ENCODE measurements around the gene CATSPER2.
"Not testable (repeated sequence)": the region's sequence is repeated elsewhere in the genome, so short reads cannot be mapped to it uniquely, and the experiment has no call there.

CATSPER2 gene

DNA sequence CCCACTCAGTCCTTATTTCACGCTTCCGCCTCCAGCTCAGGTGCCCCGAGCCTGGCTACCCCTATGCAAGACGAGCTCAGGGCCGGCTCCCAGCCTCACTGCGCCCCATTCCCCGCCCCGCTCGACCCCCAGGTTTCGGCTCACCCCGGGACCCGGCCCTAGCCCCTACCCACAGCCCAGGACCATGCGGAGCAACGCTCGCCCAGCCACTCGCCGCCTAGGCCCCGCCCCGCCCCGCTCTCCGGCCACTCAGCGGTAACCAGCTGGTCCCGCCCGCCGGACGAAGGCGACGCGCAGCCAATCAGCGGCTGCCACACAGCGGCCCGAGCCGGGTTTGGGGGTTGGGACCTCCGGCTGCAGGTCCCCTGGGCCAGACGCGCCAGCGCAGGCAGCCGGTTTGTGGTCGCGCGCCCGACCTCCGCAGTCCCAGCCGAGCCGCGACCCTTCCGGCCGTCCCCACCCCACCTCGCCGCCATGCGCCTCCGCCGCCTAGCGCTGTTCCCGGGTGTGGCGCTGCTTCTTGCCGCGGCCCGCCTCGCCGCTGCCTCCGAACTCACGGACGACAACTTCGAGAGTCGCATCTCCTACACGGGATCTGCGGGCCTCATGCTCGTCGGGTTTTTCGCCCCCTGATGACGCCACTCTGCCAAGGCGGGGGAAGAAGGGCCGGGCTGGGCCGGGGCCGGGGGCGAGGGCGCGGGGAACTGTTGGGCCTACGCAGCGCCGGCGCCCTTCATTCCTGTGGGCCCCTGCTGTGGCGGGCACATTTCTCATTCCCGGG, at the start of gene CATSPER2:
Gene CATSPER2, minus strand, starts transcription at position 196 of the 781 bp plus-strand sequence. CDS start 783 bp downstream, outside the sequence.
- DNase-seq (ENCODE audit: low read depth) = no peak

DNA sequence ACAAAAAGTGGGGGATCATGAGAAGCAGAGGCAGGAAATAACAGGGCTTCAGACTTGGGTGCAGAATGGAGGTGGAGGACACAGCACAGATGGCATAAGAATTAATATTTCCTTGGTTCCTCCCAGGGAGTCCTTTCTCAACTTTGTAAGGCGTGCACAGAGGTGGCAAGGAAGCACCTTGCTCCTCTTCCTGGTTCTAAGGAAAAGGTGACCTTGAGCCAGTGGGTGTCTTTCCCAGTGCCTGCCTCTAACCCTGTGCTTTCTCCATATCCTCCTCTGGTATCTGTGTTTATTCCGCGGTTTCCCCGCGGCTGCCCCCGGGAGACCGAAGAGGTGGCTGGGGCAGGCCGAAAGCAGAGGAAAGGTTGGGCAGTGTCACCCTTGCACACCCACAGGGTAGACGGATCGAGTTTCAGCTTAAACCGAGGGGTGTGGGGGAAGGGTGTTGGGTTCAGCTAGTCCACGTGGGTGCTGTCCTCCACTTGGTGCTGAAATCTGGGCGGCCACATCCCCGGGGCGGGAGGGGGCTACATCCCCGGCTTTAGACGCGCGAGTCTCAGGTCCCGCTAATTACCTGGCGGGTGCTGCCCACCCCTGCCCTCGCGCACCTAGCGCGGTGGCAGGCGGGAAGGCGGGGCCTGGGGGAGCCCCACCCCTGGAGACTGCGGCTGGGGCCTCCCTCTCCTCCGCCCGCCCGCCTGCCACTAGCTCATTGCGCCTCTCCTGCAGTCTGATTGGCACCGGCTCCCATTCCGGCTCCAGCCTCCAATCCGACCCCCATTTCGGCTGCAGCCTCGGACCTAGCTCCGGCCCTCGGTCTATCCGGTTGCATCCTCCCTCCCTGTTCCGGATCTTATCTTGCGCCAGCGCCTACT, 44.7 kb upstream of the CATSPER2 start, which contains the start of gene CKMT1A:
Gene CKMT1A, plus strand, starts transcription at position 712 of the 875 bp plus-strand sequence. CDS start 192 bp downstream, outside the sequence.
- DNase-seq (ENCODE audit: low read depth) = not testable (repeated sequence)

DNA sequence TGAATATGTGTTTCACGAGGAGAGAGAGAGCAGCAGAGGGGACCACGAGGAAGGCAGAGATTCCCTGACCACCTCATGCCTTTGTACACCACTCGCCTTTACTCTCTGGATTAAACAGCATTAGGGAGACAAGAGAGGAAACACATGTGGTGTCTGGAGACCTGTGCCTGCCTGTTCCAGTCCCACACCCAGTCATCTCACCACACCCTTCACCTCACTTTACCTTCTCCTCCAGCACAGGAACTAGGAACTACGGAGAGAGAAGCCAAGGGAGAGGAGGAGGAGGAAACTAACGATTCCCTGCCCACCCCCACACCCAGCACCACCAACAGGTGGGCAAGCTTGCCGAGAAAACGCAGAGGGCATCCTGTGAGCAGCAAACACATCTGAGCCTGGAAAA, 44.0 kb upstream of the CATSPER2 start:
- not testable (repeated sequence) for DNase-seq (ENCODE audit: low read depth)

DNA sequence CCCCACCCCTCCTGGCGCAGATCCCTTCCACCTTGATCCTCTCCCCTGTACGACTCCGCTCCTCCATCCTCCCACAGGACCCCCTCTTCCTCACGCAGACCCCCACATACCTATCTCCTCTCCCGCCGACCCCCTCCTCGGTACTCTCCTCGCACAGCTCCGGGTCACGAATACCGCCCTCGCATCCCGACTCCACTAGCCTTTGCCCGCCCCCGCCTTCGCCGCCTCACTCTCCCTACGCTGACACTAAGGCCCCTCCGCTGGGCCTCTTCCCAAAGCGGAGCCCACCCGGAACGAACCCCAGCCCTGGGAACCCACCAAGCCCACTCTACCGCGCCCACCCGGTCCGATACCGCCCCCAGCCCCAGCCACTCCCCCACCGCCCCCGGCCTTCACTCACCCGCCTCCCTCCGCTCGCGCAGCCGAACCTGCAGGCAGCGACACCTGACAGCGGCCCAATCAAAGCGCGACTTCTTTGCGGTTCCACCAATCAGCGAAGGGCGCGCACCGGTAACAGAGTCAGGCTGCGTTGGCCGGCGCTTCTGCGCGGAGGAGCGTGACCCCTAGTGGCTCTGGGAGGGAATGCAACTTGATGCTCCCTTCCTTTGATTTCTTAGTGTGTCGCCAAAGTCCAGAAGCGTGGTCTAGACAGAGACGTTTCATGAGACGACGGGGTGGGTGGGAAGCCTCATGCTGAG, 41.1 kb upstream of the CATSPER2 start:
- not testable (repeated sequence) for DNase-seq (ENCODE audit: low read depth)

DNA sequence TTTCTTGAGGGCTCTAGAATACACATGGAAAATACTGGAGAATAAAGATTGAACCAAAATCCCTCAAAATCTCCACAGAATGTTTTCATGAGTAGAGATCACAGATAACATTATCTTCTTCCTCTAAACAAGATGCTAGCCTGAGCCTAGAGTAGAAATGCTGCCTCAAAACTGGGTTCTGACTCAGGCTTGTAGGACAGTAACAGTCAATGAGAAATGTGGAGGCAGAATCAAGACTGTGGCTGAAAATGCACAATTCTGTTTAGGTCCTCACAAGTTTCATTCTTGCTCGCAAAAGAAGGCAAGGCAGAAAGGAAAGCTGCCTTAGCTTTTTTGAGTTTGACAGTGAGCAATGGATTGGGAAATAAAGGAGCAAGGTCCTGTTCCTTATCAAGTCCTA, 25.5 kb upstream of the CATSPER2 start:
- DNase-seq (ENCODE audit: low read depth) = not testable (repeated sequence)

DNA sequence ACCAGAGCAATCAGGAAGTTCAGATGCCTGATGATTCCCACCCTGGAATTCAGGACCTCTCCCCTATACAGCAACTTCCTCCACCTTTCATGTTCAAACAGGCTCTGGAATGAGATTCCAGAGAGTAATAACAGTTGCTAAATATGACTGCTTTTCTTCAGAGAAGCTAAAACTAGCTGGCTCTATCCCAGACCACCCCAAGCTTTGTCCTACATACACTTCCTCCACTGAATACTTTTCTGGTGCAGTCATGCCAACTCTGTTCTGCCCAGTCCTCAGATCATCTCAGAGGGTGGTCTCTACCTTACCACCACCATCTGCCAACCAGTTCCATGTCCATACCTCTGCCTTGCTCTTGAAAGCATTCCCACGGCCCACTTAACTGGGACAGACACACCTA, 17.5 kb upstream of the CATSPER2 start:
- not testable (repeated sequence) for DNase-seq (ENCODE audit: low read depth)

DNA sequence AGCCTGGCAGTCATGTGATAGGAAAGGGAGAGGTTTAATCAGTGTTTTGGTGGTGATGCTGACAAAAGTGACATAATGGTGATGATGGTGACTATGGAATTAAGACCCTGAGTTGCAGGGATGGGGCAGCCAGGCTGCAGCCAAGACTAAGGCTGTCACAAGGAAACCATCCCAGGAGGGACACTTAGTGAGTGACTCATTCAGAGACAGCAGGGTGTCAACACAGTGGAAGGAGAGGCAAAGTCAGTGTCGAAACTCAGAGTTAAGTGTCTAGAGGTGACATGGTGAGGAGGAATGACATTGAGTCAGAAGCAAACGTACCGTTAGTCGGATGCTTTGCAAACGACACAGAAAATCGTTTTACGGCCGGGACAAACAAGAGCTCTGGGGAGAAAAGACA, 14.7 kb upstream of the CATSPER2 start:
- not testable (repeated sequence) for DNase-seq (ENCODE audit: low read depth)

DNA sequence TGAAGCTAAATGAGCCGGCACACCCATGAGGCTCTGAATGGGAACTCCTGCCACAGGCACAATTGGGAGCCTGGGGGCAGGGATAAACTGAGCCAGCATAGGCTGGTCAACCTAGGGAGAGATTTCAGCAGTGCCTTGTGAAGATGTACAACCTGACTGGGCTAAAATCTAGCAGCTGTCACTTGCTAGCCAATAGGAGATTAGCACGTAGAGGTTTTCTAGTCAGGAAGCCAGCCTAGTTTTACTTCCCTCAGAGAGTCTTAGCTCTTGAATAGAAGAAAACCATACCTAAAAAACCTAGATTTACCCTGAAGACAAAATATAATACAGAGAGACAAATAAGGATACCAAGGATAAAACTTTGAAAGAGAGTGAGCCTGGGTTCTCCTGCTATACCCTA, 13.6 kb upstream of the CATSPER2 start:
- not testable (repeated sequence) for DNase-seq (ENCODE audit: low read depth)

DNA sequence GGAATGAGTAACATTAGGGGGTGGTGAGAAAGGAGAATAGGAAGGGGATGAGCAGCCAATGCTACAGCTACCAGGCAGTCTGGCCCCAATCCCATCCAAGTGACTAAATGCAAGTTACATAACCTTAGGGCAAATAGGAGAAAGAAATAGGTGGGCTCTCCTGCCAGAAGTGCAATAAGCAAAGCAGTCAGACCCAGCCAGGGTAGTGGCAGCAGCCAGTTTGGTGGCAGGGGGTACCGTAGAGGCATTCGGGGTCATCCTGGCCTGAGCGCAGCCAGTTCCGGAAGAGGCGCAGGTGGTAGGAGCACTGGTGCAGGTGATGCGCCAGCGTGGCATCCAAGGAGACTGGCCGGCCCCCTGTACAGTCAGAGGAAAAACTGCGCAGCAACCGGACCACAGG, 11.1 kb upstream of the CATSPER2 start:
- DNase-seq (ENCODE audit: low read depth) = not testable (repeated sequence)

DNA sequence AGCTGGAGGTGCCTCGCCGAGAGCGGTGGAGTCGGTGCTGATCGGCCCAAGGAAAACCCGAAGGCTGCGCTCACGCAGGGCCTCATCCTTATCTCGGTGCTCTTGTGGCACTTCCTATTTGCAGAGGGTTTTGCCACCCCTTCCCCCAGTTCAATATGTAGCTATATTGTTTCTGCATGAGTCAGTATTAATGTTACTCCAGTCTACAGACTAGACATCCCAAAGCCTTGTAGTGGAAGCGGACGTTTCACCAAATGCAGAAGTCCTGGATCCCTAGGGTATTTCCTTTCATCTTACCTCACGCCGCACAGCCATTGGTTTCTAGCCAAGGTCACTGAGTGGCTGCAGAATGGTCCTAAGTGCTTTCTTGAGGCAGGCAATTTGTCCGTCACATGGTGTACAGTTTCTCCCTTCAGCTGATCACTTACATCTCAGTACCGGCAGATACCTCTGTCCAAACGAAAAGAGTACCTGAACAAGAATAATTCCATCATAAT, 834 bp upstream of the CATSPER2 start:
- DNase-seq (ENCODE audit: low read depth) = not testable (repeated sequence)

DNA sequence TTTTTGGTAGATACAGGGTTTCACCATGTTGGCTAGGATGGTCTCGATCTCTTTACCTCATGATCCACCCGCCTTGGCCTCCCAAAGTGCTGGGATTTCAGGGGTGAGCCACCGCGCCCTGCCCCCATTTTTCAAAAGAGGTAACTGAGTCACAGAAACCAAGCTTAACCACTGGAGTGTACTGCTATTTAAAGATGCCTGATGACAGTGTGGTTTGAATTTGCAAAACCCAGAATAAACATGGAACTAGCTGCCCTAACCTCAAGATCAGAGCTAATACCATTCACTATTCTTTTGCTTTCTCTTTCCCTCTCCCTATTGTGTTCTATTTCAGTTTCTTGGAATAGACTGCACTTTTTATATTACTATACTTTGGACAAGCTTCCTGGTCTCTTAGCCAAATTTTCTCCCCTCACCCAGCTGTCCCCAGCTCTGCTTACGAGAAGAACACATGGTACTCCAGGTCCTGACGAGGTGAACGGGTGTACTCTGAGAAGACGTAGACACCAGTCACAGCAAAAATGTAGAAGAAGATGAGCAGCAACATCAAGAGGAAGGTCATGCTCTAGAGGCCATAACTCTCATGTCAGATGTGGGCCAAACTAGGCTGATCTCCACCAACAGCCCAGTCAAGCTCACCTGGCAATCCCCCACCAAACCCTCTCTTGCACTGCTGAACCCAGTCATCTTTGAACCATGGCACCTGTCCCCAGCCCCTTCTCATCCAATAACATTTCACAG, 10.0 kb downstream of the CATSPER2 start:
- not testable (repeated sequence) for DNase-seq (ENCODE audit: low read depth)

DNA sequence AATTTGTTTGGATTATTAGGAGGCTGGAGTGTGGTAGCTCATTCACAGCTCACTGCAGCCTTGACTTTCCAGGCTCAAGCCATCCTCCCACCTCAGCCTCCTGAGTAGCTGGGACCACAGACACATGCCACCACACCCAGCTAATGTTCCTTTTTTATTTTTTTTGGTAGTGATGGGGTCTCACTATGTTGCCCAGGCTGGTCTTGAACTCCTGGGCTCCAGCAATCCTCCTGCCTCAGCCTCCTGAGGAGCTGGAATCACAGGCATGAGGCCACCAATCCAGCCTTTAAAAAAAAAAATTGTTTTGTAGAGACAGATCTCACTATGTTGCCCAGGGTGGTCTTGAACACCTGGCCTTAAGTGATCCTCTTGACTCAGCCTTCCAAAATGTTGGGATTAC, 21.7 kb downstream of the CATSPER2 start:
- not testable (repeated sequence) for DNase-seq (ENCODE audit: low read depth)

DNA sequence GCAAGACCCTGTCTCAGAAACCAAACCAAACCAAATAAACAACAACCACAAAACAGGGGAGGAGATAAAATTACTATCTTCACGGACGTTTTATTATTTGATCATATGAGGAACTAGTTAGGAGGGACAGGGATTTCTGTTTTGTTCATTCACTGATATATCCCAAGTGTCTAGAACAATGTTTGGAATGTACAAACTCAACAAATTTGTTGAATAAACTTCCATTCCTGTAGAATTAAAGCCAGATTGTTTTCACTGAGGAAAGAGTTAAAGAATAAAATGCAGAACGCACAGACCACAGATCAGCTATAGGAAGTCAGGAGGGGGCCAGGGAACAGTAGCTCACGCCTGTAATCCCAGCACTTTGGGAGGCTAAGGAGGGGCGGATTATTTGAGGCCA, 23.5 kb downstream of the CATSPER2 start:
- DNase-seq (ENCODE audit: low read depth) = no peak

DNA sequence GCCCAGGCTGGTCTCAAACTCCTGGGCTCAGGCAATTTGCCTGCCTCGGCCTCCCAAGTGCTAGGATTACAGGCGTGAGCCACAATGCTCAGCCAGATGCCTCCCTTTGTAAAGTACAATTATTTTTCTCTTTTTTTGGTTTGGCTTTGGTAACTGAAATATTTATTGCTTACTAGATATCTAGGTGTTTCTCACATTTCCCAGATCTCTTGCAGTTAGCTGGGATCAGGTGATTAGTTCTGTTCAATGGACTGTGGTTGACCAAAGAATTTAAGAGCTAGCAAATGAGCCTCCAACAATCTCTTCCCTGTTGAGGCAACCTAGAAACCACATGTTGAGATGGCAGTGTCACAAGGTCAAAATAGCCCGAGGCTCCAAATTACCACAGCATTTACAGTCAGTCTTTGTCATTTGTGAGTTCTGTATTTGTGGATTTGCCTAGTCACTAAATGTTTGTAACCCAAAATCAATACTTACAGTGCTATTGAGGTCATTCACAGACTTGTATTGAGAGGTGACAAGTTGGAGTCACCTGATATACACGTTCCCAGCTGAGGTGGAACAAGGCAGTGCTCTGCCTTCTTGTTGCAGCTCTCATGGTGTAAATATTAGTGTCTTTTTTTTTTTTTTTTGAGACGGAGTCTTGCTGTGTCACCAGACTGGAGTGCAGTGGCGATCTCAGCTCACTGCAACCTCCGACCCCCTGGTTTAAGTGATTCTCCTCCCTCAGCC, 26.4 kb downstream of the CATSPER2 start:
- DNase-seq (ENCODE audit: low read depth) = not testable (repeated sequence)

DNA sequence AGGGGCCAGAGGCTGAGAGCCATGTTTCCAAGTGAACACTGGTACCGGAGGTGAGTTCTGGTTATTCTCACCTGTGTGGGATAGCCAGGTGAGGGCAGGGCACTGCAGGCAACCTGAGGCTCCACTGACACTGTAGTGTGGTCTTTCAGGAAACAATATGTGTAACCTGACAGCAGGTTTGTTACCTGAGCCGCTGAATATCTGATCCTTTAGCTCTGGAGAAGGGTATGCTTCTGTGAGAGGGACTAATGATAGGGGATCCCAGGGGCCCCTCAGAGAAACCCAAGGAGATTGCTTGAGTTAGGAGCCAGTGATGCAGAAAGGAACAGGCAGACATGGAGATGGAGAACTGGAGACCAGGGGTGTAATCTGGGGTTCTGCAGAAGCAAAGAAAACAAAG, 29.9 kb downstream of the CATSPER2 start, which contains the start of gene STRC:
Gene STRC, minus strand, starts transcription at position 101 of the 400 bp plus-strand sequence. Its CDS starts 78 bp downstream, at position 23.
- not testable (repeated sequence) for DNase-seq (ENCODE audit: low read depth)

DNA sequence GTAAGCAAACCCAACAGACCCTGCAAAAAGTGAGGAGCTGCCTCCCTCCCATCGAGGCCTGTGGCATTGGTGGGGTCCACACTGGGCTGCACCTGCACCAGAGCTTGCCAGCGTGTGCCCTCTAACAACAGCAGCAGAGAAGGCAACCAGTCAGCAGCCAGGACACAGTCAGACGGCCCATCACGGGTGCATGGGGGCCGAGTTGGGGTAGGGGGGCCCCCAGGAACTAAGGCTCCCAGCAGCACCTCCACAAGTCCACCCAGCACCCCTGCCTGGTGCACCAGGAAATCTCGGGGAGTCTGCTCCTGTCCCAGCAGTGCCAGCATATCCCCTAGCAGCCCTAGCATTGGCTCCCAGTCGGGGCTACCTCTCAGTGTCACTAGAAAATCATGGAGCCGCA, 30.9 kb downstream of the CATSPER2 start:
- not testable (repeated sequence) for DNase-seq (ENCODE audit: low read depth)

DNA sequence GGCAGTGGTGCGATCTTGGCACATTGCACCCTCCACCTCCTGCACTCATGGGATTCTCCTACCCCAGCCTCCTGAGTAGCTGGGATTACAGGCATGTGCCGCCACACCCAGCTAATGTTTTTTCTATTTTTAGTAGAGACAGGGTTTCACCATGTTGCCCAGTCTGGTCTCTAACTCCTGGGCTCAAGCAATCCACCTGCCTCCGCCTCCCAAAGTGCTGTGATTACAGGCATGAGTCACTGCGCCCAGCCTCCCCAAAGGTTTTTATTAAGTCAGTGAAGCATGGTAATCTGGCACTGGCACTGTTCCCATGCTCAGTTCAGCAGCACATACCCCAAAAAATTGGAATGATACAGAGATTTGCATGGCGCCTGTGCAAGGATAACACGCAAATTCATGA, 46.4 kb downstream of the CATSPER2 start:
- not testable (repeated sequence) for DNase-seq (ENCODE audit: low read depth)

DNA sequence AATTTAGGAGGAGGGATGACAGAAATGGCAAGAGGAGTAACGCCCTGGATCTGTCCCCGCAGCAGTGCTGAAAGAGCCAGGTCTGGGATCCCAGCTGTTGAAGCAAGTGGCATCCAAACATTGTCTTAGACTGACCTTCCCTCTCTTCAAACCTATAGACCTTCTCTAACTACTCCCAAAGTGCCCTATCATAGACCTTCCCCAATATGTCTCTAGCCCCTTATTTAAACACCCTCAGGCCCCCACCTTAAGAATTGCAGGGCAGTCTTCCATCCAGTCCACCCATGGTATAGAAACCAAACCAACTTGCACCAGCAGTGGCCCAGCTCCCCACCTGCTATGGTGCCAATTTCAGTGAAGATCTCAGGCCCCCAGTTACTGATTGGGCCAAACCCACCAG, 48.4 kb downstream of the CATSPER2 start:
- not testable (repeated sequence) for DNase-seq (ENCODE audit: low read depth)

DNA sequence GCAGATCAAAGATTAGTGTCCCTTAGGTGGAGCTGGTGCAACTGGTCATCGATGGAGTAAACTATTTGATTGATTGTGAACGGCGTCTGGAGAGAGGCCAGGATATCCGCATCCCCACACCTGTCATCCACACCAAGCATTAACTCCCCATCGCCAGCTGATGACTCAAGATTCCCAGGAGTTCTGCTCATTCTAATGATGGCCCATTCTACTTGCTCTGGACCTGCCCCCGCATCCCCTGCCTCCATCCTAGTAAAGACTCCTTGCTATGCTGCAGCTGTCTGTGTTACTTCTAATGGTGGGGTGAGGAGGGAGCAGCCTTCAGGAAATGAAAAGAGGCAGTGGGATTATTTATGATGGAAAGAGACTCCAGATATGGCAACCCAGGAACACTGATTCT, 49.5 kb downstream of the CATSPER2 start:
- DNase-seq (ENCODE audit: low read depth) = not testable (repeated sequence)
